Epidermal melanocyte (primary cell): ENCODE results near the gene NXF1.
"Not testable (repeated sequence)": the region's sequence is repeated elsewhere in the genome, so short reads cannot be mapped to it uniquely, and the experiment has no call there.

ENCODE experiments used
- DNase-seq: peaks from one replicate; pipeline ENCODE4 v3.0.0; 2011; ENCODE audit warnings: low spot score; ENCODE audit not compliant: insufficient read length

NXF1 gene

GRCh38 chr11:62832336-62833234, 27.3 kb upstream of the NXF1 start, which contains the start of gene TEX54:
Gene TEX54 (minus strand): TSS chr11:62832841.
- DNase-seq: no peak

GRCh38 chr11:62831520-62832335, 26.5 kb upstream of the NXF1 start, which contains the start of gene STX5:
Gene STX5 (minus strand): TSS chr11:62832051. CDS start chr11:62831243, 808 bp downstream.
- DNase-seq: peak; percentile 94

GRCh38 chr11:62830904-62831519, 25.8 kb upstream of the NXF1 start:
- DNase-seq: no peak

DNA sequence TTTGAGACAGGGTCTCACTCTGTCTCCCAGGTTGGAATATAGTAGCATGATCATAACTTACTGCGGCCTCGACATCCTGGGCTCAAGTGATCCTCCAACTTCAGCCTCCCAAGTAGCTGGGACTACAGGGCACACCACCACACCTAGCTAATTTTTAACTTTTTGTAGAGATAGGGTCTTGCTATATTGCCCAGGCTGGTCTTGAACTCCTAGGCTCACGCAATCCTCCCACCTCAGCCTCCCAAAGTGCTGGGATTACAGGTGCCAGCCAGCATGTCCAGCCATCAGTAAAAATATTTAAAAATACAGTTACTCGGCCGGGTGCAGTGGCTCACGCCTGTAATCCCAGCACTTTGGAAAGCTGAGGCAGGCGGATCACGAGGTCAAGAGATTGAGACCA, 22.9 kb upstream of the NXF1 start:
- DNase-seq: not testable (repeated sequence)

DNA sequence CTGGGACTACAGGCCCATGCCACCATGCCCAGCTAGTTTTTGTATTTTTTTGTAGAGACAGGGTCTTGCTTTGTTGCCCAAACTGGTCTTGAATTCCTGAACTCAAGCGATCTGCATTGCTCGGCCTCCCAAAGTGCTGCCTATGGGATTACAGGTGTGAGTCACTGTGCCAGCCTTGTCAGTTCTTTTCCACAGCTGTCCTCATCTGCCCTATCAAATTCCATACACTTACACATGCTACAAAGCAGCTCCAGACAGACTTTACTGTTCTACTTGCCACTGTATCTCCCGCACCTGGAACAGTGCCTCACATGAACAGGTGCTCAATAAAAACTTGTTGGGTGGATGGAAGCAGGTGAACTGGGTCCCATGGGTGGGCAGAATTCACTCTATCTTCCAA, 18.4 kb upstream of the NXF1 start:
- DNase-seq: no peak

- DNase-seq: no peak
Measured at GRCh38 chr11:62817129-62817528, 11.9 kb upstream of the NXF1 start.

DNA sequence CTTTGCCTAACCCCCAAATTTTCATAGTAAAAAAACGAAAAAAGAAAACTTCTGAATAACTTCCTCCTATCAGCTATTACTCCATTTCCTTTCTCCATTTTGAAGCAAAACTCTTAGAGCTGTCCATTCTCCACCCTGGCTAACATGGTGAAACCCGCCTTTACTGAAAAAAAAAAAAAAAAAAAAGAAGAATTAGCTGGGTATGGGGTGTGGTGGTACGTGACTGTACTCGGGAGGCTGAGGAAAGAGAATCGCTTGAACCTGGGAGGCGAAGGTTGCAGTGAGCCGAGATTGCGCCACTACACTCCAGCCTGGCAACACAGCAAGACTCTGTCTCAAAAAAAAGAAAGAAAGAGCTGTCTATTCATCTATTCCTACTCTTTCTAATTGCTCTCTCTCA, 11.3 kb upstream of the NXF1 start:
- no peak for DNase-seq

- DNase-seq: no peak
Measured at GRCh38 chr11:62811659-62812058, 6.4 kb upstream of the NXF1 start.

GRCh38 chr11:62810748-62811147, 5.5 kb upstream of the NXF1 start:
- no peak for DNase-seq

DNA sequence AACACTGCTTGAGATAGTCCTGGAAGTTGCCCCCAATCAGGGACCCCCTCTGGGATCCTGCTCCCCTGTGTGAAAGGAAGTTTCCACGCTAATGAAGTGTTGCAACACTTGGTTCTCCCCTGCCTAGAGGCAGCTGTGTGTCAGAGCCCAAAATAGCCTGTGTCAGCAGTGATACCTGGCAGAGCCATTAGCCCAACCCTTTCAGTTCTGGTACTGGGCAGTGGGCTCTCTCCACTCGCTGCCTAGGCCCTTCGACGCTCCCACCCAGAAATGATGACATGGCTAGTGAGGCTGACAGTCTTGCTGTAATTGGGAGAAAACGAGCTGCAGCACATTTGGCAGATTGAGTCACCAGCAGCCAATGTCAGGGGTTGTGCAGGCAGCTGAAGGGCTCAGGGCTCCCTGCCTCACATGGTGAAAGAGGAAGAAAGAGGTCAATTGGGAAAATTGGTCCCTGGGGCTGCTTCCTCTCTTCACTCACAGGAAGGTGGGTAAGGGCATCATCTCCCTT, 1.4 kb upstream of the NXF1 start:
- DNase-seq: no peak

DNA sequence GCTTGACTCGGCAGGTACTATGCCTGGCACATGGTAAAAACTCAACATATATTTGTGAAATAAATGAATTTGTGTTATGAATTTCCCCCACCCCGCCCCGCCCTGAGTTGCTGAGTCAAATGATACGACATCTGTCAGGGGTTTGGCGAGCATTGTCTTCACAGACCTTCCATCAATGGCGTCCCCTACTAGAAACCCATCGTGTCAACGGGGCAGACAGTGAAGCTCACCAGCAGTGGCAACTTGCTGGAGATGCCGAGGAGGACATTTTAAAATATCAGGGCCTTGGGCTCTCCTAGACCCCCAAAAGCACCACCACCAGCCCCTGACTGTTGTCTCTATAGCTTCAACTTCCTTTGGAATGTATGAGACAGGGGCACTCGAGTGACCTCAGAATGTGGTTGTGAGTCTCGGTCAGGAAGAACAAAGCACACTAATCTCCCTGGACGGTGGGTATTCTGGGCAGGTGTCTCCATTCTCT, 761 bp upstream of the NXF1 start:
- DNase-seq: no peak

DNA sequence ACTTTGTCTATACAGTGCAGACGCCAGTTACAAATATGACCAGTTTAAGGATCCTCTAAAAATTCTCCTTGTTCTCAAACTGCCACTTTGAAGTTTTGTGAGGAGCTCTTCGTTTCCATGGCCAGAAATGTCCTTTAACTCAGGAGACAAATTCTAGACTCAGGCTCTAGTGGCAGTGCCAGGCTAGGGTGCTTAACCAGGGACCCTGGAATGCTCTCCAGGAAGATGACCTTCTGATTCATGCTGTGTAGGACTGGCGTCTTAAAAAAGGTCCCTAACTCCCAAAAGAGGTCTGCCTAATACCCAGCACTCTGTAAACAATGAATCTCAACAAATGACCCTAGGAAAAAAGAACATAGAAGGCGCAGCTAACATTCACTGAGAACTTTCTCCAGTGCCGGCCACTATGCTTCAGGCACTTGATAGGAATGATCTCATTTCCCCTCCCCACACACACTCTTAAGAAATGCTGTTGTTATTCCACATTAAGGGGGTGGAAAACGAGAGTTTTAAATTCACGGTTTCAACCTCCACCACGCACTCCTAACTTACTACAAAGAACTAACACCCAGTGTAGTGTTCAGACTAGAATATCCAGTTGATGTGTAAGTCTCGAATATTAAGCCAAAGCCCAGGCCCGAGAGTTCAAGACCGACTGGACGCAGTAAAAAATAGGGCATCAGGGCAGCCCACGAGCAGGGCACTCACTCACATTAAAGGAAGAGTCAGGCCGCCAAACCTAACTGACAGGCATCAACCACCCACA, 747 bp downstream of the NXF1 start:
- no peak for DNase-seq

DNA sequence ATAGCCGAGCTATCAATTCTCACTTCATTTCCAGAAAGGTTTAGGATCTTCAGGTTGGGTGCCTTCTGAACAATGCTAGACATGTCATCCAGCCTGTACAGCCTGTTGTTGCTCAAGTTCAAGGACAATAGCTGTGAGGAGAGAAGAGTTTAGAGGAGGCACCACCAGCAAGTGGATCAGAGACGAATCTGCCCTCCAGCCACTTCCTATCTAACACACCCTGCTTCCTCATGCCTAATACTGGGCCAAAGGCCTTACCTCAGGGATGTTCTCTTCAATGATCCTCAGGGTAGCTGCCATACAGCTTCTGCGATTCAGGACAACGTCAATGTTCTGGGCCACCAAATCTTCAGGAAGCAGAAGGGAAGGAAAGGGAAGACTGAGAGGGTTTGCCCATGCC, 4.2 kb downstream of the NXF1 start:
- DNase-seq: no peak

- DNase-seq: no peak
Measured at GRCh38 chr11:62799486-62799885, 5.8 kb downstream of the NXF1 start.

GRCh38 chr11:62796281-62796680, 9.0 kb downstream of the NXF1 start:
- DNase-seq: no peak

- DNase-seq: no peak
Measured at GRCh38 chr11:62794201-62794775, 11.0 kb downstream of the NXF1 start.

GRCh38 chr11:62792202-62792575, 13.1 kb downstream of the NXF1 start:
- no peak for DNase-seq

DNA sequence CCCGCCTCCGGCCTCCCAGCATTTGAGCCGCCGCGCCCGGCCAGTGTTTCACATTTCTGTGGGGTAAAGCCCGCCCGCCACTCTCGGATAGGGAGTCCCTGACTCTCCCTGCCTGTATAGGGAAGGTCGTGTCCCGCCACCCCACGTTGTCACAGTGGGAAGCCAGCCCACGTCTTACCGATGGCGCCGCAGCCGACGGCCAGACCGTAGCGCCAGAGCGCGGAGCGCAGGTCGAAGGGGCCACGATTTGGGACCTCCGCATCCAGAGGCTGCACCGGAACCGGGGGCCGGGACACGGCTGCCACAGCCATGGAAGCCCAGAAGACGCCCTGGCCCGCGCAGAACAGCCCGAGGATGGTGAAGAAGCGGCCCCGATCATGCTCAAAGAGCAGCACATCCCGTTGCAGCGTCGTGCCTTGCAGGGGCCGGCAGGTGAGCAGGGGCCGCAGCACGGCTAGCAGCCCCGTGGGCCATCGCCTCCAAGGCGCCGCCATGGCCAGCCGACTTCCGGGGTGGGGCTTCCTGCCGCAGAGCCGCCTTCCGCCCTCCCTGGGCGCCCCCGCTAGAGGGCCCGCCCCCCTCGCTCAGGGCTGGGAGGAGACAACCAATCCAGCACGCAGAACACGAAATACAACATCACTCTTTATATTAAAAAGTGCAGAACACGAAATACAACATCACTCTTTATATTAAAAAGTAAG, 13.6 kb downstream of the NXF1 start, which contains the start of gene TMEM223:
Gene TMEM223 (minus strand): TSS at position 506 of the 701 bp plus-strand sequence. CDS start 12 bp downstream, at position 494.
- peak; percentile 88 for DNase-seq

DNA sequence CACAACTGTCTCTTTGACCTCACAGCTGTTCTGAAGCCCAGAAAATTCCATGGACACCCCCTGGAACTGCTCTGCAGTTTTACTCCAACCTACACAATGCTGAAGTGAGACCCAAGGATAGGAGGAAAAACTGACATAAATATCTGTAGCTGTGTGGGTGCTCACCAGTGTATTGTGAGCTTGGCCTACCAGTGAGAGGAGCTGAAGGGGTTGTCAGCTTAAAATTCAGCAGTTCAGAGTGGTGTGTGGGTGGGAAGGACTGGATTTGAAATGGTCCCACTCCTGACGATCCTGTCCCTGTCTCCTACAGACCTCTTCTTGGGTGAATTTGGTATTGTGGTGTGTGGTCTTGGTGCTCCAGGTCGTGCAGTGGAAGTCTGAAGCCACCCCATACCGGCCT, 15.7 kb downstream of the NXF1 start:
- DNase-seq: no peak

- no peak for DNase-seq
Measured at GRCh38 chr11:62788991-62789390, 16.2 kb downstream of the NXF1 start.
